Measurements from ENCODE around the gene PKNOX2.

DNA sequence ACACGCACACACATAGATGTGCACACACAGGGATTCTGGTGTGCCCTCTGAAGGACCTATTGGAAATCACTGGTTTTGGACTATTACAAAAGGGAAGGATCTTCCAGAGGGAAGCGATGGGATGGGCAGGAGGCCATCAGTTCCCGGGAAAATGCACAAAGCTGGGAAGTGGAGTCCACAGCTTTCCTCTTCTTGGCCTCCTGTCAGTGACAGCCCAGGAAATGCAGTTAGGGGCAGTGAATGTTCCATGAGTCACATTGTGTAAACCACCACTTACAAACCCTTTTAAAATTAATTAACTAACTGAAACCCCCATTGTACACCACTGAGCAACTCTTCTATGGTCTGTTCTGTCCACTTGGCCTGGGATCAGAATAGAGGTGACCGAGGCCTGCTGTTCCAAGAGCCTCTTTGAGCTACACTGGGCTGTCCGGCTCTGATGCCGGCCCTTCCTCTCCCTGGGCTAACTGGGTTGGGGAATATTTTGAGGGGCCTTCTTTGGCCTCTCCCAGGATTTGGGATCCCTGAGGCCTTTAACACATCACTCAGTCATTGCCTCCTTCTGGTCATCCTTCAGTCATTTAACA is 193.8 kb downstream of the PKNOX2 start:
- TF ChIP-seq, protein P1, sequence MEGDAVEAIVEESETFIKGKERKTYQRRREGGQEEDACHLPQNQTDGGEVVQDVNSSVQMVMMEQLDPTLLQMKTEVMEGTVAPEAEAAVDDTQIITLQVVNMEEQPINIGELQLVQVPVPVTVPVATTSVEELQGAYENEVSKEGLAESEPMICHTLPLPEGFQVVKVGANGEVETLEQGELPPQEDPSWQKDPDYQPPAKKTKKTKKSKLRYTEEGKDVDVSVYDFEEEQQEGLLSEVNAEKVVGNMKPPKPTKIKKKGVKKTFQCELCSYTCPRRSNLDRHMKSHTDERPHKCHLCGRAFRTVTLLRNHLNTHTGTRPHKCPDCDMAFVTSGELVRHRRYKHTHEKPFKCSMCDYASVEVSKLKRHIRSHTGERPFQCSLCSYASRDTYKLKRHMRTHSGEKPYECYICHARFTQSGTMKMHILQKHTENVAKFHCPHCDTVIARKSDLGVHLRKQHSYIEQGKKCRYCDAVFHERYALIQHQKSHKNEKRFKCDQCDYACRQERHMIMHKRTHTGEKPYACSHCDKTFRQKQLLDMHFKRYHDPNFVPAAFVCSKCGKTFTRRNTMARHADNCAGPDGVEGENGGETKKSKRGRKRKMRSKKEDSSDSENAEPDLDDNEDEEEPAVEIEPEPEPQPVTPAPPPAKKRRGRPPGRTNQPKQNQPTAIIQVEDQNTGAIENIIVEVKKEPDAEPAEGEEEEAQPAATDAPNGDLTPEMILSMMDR (conservative IDR thresholded peaks at IDR 0.05), result no peak
- TF ChIP-seq ZFX (IDR thresholded peaks at IDR 0.05), result no peak

Measured in C4-2B (cell line).